ENCODE results near the gene OTC.

Gene OTC

DNA sequence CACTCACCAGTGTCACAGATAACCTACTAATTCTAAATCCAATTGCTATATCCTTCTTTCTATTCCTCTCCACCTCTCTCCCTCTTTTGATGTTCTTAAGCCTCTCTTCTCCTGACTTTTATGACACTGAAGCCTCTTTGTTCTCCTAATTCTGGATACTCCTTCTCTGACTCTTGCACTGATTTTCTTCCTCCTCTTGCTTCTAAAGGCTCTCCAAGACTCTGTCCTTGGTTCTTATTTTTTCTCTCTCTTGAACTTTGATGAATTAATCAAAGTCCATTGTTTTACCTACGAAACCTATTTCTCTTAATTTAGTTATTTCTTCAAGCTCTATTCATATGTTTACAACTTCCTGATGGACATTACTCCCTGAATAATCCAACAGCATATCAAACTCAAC is 113.3 kb downstream of the OTC start:
- no peak for DNase-seq

DNA sequence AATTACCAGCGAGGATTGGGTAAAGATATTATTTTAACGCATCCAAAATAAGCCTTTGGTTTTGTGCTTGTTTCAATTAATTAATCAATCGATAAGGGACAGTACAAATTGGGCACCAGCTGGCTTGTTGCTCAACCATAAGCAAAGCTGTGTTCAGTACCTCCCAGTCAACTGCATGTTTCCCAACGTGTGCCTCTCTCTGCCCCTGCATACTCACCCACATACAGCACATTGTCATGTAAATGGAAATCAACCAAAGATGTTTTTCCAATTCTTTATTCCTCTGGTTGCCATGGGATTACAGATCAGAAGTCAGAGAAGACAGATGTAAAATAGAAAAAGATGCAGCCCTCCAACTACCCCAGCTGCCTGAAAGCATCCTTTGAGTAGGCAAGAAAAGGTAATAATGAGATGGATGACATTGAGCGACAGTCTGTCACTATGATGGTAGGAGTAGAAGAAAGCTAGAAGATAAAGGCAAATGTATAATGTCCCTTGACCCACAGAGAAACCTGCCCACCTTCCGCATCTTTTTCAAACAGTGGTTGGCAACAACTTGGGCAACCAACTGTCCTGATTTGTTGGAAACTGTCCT is 116.3 kb downstream of the OTC start:
- DNase-seq = no peak
